ENCODE data around the gene ANKS1B.
"Not testable (repeated sequence)": the region's sequence is repeated elsewhere in the genome, so short reads cannot be mapped to it uniquely, and the experiment has no call there.

DNA sequence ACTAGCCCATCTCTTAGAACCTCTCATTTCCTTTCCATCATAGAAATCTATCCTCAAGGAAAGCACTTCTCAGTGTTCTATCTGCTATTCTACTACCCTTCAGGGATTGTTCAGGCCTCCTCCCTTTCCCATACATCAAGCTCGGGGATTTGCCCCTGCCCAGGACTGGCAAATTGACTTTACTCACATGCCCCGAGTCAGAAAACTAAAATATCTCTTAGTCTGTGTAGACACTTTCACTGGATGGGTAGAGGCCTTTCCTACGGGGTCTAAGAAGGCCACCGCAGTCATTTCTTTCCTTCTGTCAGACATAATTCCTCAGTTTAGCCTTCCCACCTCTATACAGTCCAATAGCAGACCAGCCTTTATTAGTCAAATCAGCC is 264.7 kb downstream of the ANKS1B start:
- TF ChIP-seq, protein P1, sequence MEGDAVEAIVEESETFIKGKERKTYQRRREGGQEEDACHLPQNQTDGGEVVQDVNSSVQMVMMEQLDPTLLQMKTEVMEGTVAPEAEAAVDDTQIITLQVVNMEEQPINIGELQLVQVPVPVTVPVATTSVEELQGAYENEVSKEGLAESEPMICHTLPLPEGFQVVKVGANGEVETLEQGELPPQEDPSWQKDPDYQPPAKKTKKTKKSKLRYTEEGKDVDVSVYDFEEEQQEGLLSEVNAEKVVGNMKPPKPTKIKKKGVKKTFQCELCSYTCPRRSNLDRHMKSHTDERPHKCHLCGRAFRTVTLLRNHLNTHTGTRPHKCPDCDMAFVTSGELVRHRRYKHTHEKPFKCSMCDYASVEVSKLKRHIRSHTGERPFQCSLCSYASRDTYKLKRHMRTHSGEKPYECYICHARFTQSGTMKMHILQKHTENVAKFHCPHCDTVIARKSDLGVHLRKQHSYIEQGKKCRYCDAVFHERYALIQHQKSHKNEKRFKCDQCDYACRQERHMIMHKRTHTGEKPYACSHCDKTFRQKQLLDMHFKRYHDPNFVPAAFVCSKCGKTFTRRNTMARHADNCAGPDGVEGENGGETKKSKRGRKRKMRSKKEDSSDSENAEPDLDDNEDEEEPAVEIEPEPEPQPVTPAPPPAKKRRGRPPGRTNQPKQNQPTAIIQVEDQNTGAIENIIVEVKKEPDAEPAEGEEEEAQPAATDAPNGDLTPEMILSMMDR (IDR thresholded peaks at IDR 0.05), result not testable (repeated sequence)
- not testable (repeated sequence) for TF ChIP-seq POLR2A (IDR thresholded peaks at IDR 0.05)
